ENCODE measurements around the gene RNF151.

DNA sequence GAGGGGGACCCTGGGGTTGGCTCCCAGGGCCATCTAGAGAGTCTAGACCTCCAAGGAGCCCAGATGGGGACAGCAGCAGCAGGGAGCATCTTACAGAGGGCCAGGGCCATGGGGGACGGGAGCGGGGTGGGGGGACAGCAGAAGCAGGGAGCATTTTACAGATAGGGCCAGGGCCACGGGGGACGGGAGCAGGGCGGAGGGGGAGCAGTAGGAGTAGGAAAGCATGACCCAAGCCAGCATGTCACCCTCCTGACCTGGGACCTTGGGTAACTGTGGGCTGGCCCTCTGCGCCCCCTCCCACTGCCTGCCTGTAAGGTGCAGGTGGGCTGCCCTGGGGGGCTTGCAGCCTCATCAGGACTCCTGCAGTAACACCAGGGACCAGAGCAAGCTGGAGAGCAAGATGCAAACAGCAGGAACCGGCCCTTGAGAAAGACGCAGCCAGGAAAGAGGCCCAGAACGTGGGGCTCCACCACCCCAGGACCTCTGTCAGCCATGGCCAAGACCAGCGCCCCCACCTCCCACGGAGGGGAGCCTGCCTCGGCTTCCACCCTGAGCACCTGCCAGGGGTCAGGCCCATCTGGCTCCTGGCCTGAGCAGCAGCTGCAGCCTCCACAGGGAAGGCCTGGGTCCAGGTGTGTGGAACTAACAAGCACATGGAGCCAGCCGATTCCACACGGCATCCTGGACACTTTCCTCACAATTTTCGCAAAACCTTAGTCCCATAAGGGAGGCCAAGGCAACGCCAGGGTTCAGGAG lies 40.6 kb downstream of the RNF151 start:
- TF ChIP-seq FOXA1 (IDR thresholded peaks at IDR 0.05): no peak
- TF ChIP-seq BHLHE40 (IDR thresholded peaks at IDR 0.05; ENCODE audit: borderline replicate concordance): no peak
- no peak for TF ChIP-seq ARNT (IDR thresholded peaks at IDR 0.05)
- TF ChIP-seq ELF4 (IDR thresholded peaks at IDR 0.05): no peak
- no peak for TF ChIP-seq SP1 (IDR thresholded peaks at IDR 0.05)
- TF ChIP-seq L3MBTL2 (conservative IDR thresholded peaks at IDR 0.05): no peak

Measured in HEK293T (cell line).